COLO829 (cell line): Measurements from ENCODE around the gene PRLR.
"Not testable (repeated sequence)": the region's sequence is repeated elsewhere in the genome, so short reads cannot be mapped to it uniquely, and the experiment has no call there.

Experiments used
- DNase-seq: peaks from one replicate; pipeline ENCODE4 v3.0.0; 2012; ENCODE audit warnings: low spot score

PRLR gene

DNA sequence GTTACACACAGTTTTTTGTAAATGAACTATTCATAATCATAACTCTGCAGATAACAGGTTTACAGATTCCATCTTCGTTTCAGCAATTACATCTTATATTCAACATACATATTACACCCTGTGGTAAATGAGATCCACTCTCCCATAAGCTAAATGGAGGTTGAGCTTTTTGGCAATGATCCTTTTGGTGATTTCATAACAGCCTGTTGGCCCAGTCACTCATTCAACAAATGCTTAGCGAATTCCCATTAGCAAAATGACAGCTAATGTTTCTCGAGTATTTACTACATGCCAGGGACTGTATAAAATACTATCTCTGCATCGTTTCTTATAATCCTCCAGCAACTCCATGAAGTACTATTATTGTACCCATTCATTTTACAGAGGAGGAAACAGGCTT lies 157.1 kb downstream of the PRLR start:
- DNase-seq: no peak

DNA sequence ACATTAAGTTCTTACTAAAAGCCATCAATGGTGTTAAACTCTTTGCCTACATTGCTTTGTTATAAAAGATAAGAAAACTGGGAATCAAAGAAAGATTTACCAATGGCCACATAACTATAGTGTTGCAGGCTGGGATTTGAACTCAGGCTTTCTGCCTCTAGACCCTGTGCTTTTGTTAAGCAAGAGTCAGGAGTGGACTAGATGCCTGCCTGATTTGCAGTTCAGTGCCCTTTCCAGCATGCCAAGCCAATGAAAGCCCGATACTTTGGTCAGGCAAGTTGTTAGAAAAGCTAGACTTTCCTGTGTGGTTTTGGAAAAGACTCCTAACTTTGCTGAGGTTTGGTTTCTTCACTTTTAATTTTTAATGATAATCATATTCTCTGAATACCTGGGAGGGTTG lies 161.1 kb downstream of the PRLR start:
- no peak for DNase-seq

DNA sequence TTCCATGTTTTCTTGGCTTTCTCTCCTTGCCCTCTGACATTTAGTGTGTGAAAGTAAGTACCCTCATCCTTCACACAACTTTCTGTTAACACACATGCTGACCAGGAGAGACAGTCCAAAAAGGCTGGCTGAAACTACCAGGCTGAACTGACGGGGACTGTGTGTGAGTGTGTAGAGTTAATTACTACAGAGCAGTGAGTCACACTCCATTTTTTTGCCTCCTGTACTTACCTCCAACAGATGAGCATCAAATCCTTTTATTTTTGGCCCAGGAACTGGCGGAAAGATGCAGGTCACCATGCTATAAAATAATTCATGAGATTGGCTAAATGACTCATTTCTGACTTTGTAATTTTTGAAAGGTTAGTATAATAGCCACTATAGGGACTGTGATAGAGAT lies 162.3 kb downstream of the PRLR start:
- no peak for DNase-seq

DNA sequence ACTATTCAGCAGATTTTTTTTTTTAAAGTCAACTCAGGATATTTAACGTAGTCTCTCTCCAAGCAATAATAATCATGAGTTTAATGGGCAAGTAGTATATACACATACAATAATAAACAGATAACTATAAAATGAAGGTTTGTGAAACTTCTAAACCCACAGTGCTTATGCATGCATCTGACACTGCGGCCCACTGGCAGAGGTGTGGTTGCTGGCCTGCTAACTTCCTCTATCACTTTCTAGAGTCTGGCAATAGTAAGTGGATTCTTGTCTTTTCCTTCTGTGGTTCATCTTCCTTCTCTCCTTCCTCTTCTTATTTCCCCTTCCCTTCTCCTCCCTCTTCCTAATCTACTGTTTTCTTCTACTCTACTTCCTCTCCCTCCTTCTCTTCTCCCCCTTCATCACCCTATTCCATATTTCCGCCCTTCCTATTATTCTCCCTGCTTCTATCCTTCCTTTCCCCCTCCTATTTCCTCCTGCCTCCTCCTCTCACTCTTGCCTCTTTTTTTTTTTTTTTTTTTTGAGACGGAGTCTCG lies 164.0 kb downstream of the PRLR start:
- DNase-seq: no peak

DNA sequence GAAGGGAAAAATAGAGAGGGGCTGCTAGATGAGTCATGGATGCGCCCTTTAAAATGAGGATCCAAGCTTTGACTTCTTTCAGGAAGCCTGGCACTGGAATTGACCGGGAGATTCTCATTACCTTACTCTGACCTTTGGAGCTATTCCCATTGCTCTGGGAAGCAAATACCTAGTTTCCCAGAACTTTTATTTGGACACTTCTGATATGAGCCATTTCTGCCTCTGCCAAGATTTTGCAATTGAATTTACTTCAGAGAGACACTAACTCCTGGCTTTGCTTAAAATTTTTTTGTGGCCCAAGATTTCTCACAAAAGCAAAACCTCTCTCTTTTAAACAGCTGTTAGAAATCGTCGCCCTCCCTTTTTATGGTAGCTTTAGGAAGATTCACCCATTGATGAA lies 166.9 kb downstream of the PRLR start:
- no peak for DNase-seq

DNA sequence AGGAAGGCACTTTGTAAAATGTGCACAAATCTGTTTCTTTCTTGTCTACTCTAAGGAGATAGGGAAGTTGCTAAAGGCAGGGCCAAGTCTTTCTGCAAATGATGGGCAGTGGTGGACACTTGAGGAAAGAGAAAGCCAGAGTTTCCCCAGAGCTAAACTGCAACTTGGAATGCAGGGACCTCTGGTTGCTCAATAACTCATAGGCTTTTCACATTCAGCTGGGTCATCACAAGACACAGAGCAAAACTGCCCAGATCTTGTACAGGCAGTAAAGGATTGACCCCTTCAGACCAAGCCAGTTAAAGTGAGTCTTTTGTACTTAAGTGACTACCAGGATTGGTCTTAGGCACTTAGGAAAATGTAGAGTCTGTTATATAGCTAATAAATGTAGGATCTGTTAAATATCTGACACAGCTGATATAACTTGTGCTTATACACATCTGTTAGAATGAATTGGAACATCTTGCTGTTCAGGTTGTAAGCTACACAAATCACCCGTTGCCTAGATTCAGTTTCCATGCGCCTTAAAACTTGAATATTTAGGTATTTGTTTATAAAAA lies 169.0 kb downstream of the PRLR start:
- no peak for DNase-seq

DNA sequence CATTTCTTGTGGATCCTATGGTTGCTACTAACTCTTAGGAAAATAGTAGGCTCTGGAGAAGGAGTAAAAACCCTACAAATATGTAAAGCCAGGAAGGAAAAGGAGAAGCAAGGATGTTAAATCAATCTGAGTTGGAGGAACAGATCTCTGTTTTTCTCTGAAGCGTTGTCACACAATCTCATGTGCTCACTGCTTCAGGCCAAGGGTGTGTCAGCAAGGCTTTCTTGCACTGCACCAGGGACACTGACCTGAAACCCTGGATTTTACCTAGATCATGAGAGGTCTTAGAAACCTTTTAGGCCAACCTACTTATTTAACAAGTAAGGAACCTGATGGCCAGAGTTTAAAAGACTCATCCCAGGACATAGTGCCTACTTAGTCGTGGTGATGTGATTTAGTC lies 170.1 kb downstream of the PRLR start:
- DNase-seq: no peak

DNA sequence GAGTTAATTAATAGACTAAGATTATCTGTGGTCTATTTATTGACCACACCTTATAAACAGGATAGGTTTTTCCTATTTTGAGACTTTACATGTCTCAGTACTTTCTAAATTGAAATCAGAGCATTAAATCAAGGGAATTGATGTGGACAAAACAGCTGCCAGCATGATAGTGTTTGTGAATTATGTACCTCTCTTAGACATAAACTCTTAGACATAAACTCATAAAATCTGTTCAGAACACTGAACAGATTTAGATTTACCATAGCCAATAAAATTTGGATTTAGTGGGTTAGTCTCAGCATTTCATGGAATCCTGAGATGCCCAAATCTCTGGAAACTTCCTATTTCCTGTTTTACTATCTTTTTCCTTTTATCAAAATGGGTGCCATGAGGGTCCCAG lies 171.0 kb downstream of the PRLR start:
- DNase-seq: no peak

DNA sequence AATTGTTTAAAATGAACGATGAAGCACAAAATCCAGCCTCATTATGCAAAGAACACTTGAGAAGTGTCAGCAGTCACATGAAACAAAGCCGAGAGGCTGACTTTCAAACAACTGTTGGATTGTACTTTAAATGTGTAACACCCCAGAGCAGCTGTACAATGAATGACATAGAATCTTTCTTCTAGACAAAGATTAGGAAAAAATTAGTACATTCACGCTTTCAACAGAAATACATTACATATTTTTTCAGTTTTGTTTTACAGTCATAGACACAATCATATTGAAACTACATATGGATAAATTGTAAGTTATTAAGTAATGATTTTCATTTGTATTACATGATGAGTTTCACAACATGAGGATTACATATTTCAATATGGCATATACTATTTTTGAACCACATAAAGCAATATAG lies 171.9 kb downstream of the PRLR start:
- no peak for DNase-seq

DNA sequence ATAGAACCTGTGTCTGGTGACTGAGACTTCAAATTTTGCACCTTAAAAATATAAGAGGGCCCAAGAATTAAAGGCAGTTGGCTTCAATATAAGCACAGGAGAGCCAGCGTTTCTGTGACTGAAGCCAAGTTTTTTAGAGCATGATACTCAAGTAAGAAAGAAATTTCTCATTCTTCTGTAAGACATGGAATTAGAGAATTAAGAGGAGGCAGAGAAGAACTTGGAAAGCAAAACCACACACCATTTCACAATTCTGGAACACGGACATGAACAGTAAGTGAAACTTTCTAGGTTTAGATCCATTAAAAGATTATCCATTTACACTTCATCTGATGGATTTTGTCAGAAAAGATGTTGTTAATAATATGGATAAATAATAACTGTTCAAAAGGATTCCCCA lies 173.6 kb downstream of the PRLR start:
- DNase-seq: no peak

DNA sequence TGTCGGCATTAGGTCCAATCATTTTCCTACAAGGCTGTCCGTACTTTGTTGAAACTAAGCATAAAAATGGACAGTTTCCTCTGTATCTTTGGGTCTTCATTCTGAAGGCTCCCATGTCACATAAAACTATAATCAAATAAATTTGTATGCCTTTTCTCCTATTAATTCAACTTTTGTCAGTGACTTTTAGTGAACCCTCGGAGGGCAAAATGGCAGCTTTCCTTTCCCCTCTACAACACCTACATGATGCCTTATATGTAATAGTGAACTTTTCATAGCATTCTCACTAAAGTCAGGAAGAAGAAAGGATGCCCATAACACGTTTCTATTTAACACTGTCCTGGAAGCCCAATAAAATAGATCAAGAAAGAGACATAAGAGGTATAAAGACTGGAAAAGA lies 177.4 kb downstream of the PRLR start:
- no peak for DNase-seq

DNA sequence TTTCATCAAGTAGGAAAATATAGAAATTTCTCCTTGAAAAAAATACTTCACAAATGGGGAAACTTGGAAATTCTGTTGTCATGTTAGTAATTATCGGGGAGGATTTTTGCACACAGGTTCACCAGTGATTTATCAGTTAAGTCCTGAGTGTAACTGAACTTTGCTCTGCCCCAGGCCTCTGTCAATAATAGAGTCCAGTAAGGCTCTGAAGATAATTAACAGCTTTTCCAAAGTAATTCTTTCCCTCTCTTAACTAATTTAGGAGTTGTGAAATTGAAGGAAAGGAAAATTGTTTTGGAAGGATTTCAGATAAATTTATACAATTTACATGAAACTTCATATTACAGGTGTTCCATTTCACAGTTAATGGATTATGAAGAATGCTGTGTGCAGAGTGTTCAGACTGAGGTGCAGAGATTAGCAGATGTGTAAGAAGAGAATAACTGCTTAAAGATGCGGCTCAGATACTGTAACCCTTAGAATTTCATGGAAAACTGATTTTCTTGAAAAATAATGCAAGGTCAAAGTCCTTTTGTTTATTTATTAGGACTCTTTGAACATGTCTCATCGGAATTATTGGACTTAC lies 179.7 kb downstream of the PRLR start:
- no peak for DNase-seq

DNA sequence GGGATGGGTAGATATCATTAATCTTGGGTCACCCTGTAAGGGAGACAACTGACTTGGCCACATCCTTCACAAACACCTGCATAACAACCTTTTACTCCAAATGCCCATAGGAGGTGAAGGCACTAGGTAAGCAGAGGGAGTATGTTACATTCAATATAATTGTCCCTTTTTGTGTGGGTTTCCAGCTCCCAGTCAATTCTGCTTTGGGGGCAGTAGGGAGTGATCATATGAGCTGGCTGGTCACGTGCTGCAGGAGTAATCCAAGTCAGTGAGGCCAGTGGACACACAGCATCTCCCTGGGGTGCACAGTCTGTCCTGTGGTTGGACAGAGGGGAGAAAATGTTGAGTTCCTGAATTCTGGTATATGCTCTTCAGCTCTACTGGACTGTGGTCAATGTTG lies 181.4 kb downstream of the PRLR start:
- no peak for DNase-seq

DNA sequence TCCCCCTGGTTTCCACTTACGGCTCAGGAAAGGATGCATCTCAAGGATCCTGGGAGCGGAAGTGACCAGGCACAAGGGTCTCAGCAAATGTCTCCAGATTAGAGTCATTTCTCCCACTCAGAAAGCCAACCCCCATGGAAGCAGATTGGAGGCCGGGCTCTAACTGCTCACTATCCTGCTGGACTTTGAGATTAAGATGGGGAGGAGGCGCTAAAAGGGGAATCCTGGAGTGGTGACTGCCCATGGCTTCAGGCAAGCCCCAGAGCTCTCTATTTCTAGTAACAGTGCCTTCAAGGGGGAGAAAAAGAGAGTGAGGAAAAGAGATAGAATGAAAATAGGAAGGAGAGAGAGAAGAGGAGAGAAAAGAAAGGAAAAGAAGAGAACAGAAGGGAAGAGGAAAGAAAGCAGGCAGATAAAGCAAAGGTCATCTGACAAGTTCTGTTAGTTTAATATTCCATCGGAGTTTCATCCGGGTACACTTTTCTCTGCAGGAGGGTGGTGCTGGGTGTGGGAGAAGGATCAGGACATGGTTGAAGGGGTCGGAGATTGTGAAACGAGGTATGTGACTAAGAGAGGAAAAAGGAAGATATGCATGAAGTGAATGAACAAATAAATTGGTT lies 182.4 kb downstream of the PRLR start, which contains the start of gene AGXT2:
AGXT2 (minus strand) TSS at position 165 of the 620 bp plus-strand sequence; CDS start at position 108, 57 bp downstream.
- no peak for DNase-seq

DNA sequence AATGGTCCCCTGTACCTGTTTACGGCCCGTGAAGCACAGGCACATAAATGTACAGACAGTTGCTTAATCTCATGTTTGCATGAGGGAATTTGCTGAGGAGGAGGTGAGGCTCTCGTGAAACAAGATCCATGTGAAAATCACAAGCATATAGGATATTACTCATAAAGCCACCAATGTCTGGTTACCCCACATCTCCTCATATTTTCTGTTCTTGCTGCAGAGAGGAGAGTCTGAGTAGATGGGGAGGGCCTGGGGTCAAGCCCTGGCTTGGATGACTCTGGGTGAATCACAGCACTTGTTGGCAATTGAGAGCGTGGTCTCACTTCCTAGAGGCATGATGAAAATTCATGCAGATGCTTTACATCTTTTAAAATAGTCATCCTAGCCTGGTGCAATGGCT lies 183.5 kb downstream of the PRLR start:
- DNase-seq: no peak

DNA sequence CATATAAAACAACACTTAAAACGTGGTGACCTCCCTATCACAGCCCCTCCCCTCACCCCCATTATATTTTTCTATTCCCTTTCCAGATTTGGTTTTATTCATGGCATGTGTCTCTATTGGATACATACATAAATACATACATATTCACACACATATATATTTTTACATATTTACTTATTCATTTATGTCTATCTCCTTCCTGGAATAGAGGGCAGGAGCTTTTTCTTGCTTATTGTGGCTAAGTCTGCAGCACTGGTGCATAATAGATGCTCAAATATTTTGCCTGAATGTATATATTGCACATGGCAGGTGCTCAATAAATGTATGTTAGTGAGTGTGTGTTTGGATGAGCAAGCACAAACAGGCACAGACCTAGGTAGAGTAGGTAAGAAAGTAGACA lies 185.0 kb downstream of the PRLR start:
- DNase-seq: no peak

DNA sequence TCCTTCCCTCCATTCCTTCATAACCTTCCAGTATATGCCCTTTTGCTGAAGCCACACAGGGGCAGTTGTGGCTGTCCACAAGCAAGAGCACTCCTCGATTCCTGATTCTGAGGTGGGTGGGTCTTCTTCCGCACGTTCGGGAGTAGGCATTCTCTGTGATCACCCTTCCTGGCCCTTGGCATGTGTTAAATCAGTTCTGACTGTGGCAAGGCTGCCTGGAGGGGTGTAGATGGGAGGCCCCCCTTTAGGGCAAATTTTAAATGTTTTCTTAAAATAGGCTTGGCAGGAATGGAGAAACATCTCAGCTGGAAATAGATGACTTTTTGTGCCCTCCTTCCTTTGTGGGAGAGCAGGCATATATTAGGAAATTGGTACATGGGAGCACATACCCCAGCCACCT lies 185.6 kb downstream of the PRLR start:
- no peak for DNase-seq

DNA sequence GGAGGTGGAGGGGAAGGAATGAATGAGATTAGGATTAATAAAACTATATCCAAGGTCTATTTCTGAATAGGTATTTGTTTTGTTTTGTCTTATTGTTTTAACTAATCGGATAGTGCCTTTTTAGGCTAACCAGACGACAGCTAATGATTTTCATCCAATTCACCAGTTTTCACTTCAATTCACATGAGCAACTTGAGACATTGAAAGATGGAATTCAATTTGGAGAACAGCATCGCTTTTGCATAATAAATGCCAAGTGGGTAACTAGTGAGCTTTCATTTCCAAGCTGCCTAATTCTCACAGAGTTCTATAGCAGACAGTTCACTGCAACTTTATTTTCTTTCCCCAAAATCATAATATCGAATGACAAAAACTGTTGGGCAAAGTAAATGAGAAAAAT lies 187.5 kb downstream of the PRLR start:
- no peak for DNase-seq

DNA sequence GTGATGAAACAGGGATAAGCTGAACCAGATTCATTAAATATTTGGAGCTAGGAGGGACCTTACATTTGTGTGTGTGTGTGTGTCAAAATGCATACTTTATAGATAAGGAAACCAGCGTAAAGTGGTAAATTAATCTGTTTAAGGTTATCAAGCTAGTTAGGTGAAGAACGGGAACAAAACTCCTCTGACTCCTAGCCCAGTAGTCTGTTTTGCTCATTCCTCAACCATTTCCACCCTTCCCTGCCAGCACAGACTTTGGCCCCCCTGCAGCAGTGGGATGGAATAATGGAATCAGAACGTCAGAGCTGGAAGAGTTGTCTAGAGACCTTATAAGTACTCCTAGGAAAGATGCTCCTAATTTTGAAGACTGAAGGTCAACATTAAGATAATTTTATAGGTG lies 189.0 kb downstream of the PRLR start:
- no peak for DNase-seq

DNA sequence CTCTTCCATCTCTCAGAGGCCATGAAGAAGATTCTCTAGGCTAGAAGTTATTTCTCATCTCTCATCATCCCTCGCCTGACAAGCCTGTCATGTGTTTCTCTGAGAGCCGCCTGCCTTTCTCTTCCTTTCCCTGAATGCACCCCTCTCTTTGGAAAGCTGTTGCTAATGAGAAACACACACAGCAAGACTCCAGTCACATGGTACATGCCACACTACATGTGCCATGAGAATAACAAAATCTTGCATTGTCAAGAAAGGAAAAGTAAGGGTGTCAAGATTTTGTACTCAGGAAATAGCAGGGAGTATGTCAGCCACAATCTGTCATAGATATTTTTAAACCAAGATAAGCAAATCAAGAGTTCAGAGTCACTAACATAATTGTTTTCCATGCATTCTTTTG lies 191.4 kb downstream of the PRLR start:
- DNase-seq: no peak

DNA sequence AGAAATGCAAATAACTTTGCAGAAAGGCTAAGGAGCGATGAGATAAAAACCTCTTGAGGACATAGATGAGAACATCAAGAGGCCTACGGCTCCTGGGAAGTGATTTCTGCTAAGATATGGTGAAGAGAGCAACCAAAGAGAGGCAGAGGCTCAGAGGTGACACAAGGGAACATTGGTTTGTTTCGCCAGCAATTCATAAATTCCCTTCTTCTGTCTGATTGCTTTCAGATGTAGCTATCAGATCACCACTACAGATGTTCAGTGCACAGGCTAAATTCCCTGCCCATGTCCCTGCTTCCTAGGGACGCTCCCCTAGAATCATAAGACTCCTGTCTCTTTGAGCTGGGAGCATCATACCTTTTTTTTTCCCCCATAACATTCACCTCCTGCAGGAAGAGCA lies 193.8 kb downstream of the PRLR start:
- DNase-seq: no peak

DNA sequence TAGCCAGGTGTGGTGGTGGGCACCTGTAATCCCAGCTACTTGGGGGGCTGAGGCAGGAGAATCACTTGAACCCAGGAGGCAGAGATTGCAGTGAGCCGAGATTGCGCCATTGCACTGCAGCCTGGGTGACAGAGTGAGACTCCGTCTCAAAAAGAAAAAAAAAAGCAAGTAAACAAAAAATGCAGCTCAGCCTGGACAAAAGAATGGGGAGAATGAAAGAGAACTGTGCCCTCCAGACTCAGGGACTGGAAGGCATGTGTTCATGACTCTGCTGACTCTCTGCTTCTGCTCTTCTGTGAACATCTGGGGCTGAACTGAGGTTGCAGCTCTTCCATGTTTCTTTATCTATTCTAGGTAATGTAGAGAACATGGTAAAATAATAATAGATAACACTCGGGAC lies 194.4 kb downstream of the PRLR start:
- DNase-seq: not testable (repeated sequence)

DNA sequence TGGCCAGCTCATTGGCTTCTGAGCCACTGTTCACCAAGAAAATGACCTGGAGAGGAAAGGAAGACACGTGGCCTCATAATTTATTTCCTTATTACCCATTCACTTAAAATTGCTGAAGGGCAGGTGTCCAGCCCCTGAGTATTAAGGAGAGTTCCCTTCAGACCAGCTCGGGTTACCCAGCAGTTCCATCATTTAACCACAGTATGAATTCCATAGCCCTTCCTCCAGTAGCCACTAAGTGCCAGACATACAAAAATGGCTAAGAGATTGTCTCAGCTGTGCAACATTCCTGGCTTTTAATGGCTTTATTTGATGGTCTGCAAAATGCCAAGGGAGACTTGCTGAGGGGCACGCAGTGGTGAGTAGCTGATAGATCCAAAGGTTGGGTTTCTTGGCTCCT lies 195.0 kb downstream of the PRLR start:
- DNase-seq: no peak

DNA sequence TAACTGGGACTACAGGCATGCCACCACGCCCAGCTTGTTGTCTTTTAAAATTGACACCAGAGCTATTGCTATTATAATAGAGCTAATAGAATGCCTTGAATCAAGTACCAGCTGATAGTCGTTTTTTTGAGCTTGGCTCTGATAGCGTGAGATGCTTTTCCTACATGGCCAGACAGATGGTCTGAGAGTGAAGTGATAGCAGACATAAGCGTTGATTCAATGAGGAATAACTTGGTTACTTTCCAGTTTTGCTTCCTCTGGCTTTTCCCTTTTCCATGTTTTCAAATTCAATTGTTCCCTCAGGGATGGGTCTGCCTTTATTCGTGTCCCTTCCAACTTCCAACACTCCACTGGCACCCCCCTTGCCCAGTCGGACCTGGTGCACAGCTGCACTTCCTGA lies 197.9 kb downstream of the PRLR start:
- DNase-seq: no peak
